ENCODE results near the gene RPL37.
"Not testable (repeated sequence)": the region's sequence is repeated elsewhere in the genome, so short reads cannot be mapped to it uniquely, and the experiment has no call there.

RPL37 gene

DNA sequence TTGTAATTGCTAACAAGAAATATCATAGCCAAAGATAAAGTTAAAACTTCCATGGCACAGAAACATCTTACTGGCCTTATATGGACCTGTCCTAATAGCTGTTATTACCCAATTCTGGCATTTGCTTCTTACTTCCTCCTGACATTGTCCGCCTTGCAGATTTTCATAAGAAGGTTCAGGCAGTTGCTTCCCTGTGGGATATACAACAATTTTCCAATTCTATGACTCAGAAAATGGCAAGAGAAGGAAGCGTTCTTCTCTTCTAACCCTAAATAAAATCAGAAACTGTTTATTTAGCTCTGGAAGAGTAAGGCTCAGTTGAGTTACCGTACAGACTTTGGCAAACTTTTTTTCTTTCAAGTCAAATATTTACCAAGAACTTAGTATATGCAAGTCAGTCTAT is 38.5 kb downstream of the RPL37 start:
- DNase-seq = no peak

DNA sequence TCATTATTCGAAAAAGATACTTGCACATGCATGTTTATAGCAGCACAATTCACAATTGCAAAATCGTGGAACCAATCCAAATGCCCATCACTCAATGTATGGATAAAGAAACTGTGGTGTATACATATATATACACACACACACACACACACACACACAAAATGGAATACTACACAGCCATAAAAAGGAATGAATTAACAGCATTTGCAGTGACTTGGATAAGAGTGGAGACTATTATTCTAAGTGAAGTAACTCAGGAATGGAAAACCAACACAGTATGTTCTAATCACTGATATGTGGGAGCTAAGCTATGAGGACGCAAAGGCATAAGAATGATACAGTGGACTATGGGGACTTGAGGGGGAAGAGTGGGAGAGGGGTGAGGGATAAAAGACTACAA is 40.1 kb downstream of the RPL37 start:
- not testable (repeated sequence) for DNase-seq

DNA sequence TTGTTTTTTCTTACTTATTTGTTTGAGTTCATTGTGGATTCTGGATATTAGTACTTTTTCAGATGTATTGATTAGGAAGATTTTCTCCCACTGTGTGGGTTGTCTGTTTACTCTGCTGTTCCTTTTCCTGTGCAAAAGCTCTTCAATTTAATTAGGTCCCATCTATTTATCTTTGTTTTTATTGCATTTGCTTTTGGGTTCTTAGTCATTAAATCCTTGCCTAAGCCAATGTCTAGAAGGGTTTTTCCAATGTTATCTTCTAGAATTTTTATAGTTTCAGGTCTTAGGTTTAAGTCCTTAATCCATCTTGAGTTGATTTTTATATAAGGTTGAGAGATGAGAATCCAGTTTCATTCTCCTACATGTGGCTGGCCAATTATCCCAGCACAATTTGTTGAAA is 40.7 kb downstream of the RPL37 start:
- not testable (repeated sequence) for DNase-seq

DNA sequence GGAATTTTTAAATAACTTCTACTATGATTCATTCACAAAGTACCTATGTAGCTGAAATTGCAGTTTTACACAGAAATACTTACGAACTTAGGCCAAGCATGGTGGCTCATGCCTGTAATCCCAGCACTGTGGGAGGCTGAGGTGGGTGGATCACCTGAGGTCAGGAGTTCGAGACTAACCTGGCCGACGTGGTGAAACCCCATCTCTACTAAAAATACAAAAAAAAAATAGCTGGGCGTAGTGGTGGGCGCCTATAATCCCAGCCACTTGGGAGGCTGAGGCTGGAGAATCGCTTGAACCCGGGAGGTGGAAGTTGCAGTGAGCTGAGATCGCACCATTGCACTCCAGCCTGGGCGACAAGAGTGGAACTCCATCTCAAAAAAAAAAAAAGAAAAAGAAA is 42.3 kb downstream of the RPL37 start:
- not testable (repeated sequence) for DNase-seq

DNA sequence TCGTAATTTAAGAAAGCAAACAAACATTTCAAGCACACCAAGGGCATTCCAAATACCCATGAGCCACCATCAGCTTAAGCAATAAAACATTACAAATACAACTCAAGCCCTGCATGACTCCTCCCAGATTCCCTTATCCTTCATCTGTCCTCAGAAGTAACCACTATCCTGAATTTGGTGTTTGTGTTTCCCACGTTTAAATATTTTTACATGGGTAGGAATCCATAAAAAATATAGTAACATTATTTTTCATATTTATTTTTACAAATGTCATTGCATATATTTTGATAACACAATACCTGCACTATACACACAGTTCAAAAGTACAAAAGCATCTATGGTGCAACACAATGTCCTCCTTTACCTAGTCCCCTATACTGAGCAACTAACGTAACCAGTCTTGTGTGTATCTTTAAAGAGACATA is 43.3 kb downstream of the RPL37 start:
- no peak for DNase-seq

DNA sequence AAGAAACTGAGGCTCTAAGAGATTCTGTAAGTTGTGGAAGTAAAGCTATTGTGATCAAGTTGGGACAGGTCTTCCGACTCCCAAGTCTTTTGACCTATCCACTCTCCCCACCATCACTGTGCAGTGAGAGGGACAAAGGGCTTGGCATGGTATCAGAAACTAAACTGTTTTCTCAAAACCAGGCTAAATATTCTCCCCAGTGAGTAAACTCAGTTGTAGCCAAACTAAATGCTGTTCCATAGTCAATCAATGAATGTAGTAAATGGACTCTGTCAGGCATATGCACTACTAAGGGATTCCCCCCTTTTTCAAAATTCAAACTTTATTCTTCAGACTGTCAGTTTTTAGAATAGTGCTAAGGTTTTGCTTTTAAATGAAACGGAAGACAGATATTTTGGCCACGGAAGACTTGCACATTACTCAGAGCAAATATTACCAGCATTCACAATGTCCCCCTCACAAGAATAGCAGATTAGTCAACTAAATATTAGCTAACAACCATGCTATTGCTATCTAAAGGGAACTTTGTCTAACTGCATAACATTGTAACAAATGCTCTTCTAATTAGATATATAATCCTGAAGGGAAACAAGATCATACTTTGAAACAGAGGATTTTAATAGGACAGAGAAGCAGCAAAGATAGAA is 44.0 kb downstream of the RPL37 start:
- no peak for DNase-seq

DNA sequence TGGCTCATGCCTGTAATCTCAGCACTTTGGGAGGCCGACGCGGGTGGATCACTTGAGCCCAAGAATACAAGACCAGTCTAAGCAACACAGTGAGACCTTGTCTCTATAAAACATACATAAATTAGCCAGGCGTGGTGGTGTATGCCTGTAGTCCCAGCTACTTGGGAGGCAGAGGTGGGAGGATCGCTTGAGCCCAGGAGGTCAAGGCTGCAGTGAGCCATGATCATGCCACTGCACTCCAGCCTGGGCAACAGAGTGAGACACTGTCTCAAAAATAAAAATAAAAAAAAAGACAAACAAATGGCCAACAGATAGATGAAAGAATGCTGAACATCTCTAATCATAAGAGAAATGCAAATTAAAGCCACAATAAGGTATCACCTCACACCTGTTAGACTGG is 46.1 kb downstream of the RPL37 start:
- not testable (repeated sequence) for DNase-seq

DNA sequence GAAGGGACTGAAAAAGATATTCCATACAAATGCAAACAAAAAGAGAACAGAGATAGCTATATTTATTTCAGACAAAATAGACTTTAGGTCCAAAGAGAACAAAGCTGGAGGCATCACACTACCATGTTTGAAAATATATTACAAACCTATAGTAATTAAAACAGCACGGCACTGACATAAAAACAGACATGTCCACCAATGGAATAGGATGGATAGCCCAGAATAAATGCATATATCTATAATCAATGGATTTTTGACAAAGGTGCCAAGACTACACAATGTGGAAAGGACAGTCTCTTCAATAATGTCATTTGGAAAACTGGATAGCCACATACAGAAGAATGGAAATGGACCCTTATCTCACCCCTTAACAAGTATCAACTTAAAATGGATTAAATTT is 47.0 kb downstream of the RPL37 start:
- no peak for DNase-seq

DNA sequence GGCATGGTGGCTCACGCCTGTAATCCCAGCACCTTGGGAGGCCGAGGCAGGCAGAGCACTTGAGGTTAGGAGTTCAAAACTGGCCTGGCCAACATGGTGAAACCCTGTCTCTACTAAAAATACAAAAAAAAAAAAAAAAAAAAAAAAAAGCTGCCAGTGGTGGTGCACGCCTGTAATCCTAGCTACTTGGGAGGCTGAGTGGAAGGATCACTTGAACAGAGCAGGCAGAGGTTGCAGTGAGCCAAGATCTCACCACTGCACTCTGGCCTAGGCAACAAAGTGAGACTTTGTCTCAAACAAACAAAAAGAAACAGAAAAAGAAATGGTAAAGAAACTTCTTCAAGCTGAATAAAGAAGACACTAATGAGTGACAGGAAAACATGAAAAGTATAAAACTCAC is 48.4 kb downstream of the RPL37 start:
- DNase-seq = not testable (repeated sequence)

DNA sequence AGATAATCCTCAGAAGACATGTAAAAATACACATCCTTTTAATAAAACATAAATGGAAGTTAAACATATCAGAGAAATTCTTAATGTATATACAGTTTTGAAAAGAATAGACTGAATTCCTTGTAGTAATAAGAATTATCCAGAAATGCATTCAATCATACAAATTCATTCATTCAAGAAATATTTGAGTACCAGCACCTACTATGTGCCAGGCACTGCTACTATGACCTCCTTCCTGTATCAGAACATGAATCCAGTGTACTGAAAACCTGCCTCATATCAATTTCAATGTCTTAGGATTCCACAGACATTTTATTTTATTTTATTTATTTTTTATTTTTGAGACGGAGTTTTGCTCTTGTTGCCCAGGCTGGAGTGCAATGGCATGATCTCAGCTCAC is 50.1 kb downstream of the RPL37 start:
- DNase-seq = no peak

DNA sequence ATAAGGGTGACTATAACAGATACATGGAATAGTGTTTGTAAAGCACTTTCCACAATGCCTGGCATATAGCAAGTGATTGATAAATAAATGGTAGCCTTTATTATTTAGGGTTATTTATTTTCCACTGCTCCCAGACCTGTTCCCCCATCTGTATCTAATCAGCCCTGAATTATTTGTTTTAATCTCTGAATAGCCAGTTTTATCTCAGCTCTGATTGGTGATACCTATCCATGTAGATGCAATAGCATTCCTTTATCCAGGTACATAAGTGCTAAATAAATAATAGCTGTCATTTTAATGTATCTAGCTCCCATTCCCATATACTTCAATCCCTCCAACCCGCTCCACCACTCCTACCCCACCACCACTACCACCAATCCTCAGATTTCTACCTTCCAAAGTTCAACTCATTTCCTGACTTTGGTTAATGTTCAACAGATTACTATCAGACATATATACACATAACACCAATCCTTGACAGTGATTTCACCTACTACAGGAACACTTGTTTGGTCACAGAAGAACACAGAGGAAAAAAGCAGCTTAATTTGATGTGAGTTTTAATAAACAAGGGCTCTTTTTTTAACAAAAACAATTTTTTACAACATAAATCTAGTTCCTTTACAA is 50.9 kb downstream of the RPL37 start:
- DNase-seq = no peak

DNA sequence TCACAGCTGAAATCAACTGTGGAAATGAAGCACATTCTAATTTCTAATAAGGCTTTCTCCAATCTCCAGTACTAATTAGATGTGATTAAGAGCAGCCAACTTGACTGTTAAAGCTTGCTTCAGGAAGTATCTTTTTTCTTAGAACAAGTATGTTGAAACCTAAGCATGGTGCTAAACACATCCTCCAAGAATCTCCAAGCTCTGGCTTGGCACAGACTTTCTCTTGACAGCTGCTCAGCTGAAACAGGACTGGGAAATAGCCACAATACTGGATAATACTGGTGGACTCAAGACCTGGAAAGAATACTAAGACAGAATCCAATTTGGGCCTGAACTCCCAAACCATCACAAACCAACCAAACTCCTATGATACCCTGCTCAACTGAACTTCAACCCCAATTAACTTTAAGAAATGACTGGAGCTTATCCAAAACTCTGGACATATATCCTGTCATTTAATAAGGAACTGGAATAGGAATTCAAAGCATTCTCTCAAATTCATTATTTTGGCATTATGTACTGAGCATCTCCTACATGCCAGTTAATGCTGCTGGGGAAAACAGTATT is 53.1 kb downstream of the RPL37 start:
- no peak for DNase-seq

DNA sequence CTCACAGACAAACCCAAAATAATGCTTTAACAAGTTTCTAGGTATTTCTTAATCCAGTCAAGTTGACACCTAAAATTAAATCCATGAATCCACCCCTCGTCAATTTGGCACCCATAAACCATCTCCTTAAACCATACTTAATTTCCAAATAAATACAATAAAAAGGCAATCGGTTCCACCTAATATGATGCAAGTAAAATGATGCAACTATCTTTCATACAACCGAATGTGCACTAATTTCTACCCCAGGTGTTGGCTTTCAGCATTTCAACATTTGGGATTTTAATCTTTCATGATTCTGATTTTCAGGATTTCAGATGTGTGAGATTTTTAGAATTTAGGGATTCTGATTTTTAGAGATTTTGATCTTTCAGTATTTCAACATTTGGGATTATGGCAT is 54.2 kb downstream of the RPL37 start:
- no peak for DNase-seq

DNA sequence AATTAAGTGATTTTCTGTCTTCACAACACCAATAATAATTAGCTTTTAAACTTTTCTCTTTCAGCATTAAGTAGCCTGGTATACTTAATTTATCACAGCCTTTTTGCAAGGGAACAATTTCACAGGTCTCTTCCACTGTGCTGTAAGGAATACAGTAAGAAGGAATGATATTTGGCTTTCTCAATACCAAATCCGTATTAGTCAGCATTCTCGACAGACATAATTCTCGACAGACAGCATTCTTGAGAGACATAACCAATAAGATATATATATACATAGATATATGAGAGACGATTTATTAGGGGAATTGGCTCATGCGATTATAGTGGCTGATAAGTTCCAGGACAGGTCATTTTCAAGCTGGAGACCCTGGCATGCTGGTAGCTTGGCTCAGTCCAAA is 54.8 kb downstream of the RPL37 start:
- no peak for DNase-seq

DNA sequence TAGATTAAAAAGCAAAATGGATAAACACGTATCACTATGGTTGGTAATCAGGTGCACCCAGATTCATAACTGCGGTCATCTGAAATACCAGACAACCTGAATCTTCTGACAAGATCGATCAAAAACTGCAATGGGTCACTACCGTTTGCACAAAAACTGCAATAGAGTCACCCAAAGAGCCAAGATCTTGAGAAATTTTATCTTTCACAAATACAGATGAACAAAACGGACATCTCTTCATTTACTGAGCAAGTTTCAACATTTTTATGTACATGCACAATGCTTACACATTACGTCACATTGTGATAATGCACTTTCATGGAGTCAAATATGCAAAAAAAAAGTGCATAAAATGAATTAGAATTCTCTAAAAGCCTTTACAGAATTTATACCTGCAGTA is 55.5 kb downstream of the RPL37 start:
- DNase-seq = no peak

DNA sequence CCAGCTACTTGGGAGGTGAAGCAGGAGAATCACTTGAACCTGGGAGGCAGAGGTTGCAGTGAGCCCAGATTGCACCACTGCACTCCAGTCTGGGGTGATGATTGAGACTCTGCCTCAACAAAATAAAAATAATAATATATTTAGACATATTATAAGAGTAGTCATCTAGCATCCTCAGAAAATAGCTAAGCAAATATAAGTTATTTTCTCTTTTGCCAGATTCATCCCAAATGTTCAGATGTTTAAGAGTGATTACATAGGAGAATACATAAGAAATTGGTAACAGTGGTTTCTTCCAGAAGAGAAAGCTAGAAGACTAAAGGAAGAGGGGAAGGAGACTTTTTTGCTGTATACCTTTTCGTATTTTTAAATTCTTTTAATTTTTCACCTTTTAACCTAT is 56.9 kb downstream of the RPL37 start:
- no peak for DNase-seq

DNA sequence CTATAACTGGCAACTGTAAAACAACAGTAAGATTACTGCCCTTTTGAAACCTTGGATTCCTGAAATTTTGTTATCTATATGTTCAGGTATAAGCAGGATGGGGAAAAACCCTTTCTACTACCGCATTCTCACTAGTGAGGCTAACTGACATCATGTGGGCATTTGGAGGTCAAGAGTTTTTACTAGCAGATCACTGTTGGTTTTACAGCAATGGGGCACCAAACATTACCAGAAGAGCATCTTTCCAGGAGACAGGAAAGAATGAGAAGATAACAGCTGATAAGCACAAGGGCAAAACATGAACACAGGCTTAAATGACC is 58.4 kb downstream of the RPL37 start:
- DNase-seq = no peak

DNA sequence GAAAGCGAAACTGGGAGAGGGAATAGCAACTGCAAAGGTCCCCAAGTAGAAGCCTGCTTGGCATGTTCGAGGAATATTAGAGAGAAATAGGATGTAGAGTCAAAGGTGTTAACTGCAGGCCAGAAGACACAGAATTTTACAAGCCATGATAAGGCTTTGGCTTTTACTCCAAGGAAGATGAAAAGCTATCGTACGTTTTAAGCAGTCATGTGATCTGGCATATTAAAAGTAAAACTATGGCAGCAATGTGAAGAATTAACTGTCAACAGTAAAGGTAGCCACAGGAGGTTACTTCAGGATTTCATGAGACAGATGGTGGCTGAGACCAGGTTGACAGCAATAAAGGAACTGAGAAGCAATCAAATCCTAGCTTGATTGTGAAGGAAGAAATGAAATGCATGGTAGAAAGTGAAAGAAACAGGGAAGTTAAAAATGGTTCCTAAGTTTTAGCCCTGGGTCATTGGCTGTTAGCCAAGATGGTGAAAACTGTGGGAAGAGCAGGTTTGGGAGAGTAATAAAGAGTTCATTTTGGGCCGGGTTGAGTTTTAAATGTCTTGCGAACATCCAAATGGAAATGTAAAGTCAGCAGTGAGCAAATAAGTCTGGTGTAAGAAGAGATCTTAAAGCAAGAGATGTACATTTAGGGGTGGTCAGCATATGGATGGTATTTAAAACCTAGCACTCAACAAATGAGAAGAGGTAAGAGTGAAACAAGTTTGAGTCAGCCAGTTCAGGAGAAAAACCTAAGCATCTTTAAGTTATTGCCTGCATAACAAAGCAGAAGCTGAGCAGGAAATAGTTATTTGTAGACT is 59.0 kb downstream of the RPL37 start:
- no peak for DNase-seq
